HG03460 (cell line): ENCODE measurements around the gene KYNU.
"Not testable (repeated sequence)": the region's sequence is repeated elsewhere in the genome, so short reads cannot be mapped to it uniquely, and the experiment has no call there.

ENCODE experiments used
- ATAC-seq: cut with Tn5 transposase; IDR thresholded peaks from one replicate; pipeline ENCODE4 v1.9.1; 2021; ENCODE audit not compliant: unreplicated experiment

KYNU gene

GRCh38 chr2:142997231-142997630 is 119.8 kb downstream of the KYNU start:
- ATAC-seq = no peak

GRCh38 chr2:143000599-143000998 is 123.1 kb downstream of the KYNU start:
- ATAC-seq = no peak

- no peak for ATAC-seq
Measured at GRCh38 chr2:143001501-143001900, 124.0 kb downstream of the KYNU start.

GRCh38 chr2:143015656-143016055 is 138.2 kb downstream of the KYNU start:
- ATAC-seq = no peak

- no peak for ATAC-seq
Measured at GRCh38 chr2:143026411-143027054, 149.1 kb downstream of the KYNU start.

GRCh38 chr2:143029141-143029540 is 151.7 kb downstream of the KYNU start:
- ATAC-seq = no peak

GRCh38 chr2:143030127-143030526 is 152.7 kb downstream of the KYNU start:
- no peak for ATAC-seq

- peak; percentile 85 for ATAC-seq
Measured at GRCh38 chr2:143034292-143035074, 157.0 kb downstream of the KYNU start.

GRCh38 chr2:143051465-143051864 is 174.0 kb downstream of the KYNU start:
- ATAC-seq = no peak

GRCh38 chr2:143053437-143053836 is 176.0 kb downstream of the KYNU start:
- ATAC-seq = not testable (repeated sequence)

- no peak for ATAC-seq
Measured at GRCh38 chr2:143056550-143056949, 179.1 kb downstream of the KYNU start.

GRCh38 chr2:143058851-143059250 is 181.4 kb downstream of the KYNU start:
- no peak for ATAC-seq

- ATAC-seq = no peak
Measured at GRCh38 chr2:143063612-143064200, 186.2 kb downstream of the KYNU start.

GRCh38 chr2:143068094-143068493 is 190.6 kb downstream of the KYNU start:
- no peak for ATAC-seq

GRCh38 chr2:143068509-143068908 is 191.0 kb downstream of the KYNU start:
- ATAC-seq = no peak

GRCh38 chr2:143070704-143071103 is 193.2 kb downstream of the KYNU start:
- no peak for ATAC-seq

- no peak for ATAC-seq
Measured at GRCh38 chr2:143071185-143071876, 193.9 kb downstream of the KYNU start.

- ATAC-seq = not testable (repeated sequence)
Measured at GRCh38 chr2:143074913-143075312, 197.4 kb downstream of the KYNU start.

- no peak for ATAC-seq
Measured at GRCh38 chr2:143075711-143076110, 198.2 kb downstream of the KYNU start.

- no peak for ATAC-seq
Measured at GRCh38 chr2:143078104-143078503, 200.6 kb downstream of the KYNU start.

- no peak for ATAC-seq
Measured at GRCh38 chr2:143081616-143082015, 204.2 kb downstream of the KYNU start.

GRCh38 chr2:143083636-143084035 is 206.2 kb downstream of the KYNU start:
- no peak for ATAC-seq
